Measurements from ENCODE around the gene ESYT1. TPM values are rescaled to one million over a fixed set of nuclear protein-coding genes. Genes with fewer than 3 reads are reported as not detected.
A peak's percentile ranks its signal among the peaks of the same experiment; 100 is the strongest.

Gene ESYT1
- total and polyA plus RNA-seq, 10 of the 15 experiments (the other 5 are each of a cell fraction or from before 2014, with no cell fraction given): 47.5 to 120 (median 87.1) TPM

- peak; percentile 99 for TF ChIP-seq POU2F2 (IDR thresholded peaks at IDR 0.05; ENCODE audit: borderline replicate concordance, low read depth, low read length)
- TF ChIP-seq E2F4 (IDR thresholded peaks at IDR 0.05; ENCODE audit: low read depth, low read length): peak; percentile 84
- TF ChIP-seq E4F1 (IDR thresholded peaks at IDR 0.05; ENCODE audit: borderline replicate concordance, partially characterized antibody): peak; percentile 98
- TF ChIP-seq, protein P1, sequence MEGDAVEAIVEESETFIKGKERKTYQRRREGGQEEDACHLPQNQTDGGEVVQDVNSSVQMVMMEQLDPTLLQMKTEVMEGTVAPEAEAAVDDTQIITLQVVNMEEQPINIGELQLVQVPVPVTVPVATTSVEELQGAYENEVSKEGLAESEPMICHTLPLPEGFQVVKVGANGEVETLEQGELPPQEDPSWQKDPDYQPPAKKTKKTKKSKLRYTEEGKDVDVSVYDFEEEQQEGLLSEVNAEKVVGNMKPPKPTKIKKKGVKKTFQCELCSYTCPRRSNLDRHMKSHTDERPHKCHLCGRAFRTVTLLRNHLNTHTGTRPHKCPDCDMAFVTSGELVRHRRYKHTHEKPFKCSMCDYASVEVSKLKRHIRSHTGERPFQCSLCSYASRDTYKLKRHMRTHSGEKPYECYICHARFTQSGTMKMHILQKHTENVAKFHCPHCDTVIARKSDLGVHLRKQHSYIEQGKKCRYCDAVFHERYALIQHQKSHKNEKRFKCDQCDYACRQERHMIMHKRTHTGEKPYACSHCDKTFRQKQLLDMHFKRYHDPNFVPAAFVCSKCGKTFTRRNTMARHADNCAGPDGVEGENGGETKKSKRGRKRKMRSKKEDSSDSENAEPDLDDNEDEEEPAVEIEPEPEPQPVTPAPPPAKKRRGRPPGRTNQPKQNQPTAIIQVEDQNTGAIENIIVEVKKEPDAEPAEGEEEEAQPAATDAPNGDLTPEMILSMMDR (IDR thresholded peaks at IDR 0.05 in 2 of 3, conservative IDR thresholded peaks at IDR 0.05 in 1 of 3; ENCODE audit: control insufficient read depth in 2 of 3, extremely low read depth in 1 of 3, insufficient read depth in 1 of 3, low read depth in 3 of 3, low read length in 3 of 3): peak; percentile 40 to 69 (median 48)
- TF ChIP-seq MYC (IDR thresholded peaks at IDR 0.05; ENCODE audit: insufficient read depth, insufficient read length, insufficient replicate concordance, low read length, severe bottlenecking): peak; percentile 87
- peak; percentile 98 for TF ChIP-seq PAX5 (IDR thresholded peaks at IDR 0.05; ENCODE audit: borderline replicate concordance, low read depth, low read length)
- TF ChIP-seq KLF5 (IDR thresholded peaks at IDR 0.05; ENCODE audit: partially characterized antibody): peak; percentile 83
- 0 out of 2 replicates have a peak, but pooled peaks have one; percentile 60 for TF ChIP-seq PRDM15 (CRISPR knock-in tag; IDR thresholded peaks at IDR 0.05)
- no peak for TF ChIP-seq SUPT20H (IDR thresholded peaks at IDR 0.05; ENCODE audit: borderline replicate concordance, control insufficient read depth, low read depth, low read length)
- TF ChIP-seq EP300 (IDR thresholded peaks at IDR 0.05; ENCODE audit: borderline replicate concordance in 1 of 2, control insufficient read depth in 1 of 2, low read depth in 2 of 2, low read length in 2 of 2): no peak
- TF ChIP-seq ZNF24 (IDR thresholded peaks at IDR 0.05): no peak
- peak; percentile 68; the same call in 1 of the 2 replicates for TF ChIP-seq SMARCA5 (IDR thresholded peaks at IDR 0.05)
- TF ChIP-seq BRCA1 (IDR thresholded peaks at IDR 0.05; ENCODE audit: low read depth, low read length): 0 out of 2 replicates have a peak, but pooled peaks have one; percentile 18
- TF ChIP-seq FOXK2 (IDR thresholded peaks at IDR 0.05): peak; percentile 52; the same call in 1 of the 2 replicates
- TF ChIP-seq, protein P2, sequence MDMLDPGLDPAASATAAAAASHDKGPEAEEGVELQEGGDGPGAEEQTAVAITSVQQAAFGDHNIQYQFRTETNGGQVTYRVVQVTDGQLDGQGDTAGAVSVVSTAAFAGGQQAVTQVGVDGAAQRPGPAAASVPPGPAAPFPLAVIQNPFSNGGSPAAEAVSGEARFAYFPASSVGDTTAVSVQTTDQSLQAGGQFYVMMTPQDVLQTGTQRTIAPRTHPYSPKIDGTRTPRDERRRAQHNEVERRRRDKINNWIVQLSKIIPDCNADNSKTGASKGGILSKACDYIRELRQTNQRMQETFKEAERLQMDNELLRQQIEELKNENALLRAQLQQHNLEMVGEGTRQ (IDR thresholded peaks at IDR 0.05; ENCODE audit: borderline replicate concordance, low read depth, low read length): no peak
- peak; percentile 99 for TF ChIP-seq POLR2AphosphoS5 (IDR thresholded peaks at IDR 0.05; ENCODE audit: low read length)
- TF ChIP-seq HCFC1 (IDR thresholded peaks at IDR 0.05; ENCODE audit: low read length): peak; percentile 87
These were observed 10.0 kb upstream of the ESYT1 start, which contains the start of gene ZC3H10 (continued) for GRCh38 chr12:56117778-56118687.
